GM23338 (cell line): ENCODE measurements around the gene RAD18. TPM values are rescaled to one million over a fixed set of nuclear protein-coding genes. Genes with fewer than 3 reads are reported as not detected.

Experiments
- ATAC-seq: fragments of 200-7000 bp; cut with Tn5 transposase; 3 replicates; pipeline ENCODE4 v1.9.1; 2020
- DNase-seq: peaks from one replicate; pipeline ENCODE4 v3.0.0-alpha.2; 2015; ENCODE audit warnings: low spot score
- H2AFZ ChIP-seq: fragments of 200-600 bp; sonication (generic); 2 replicates; pipeline ENCODE4 v1.8.0; 2016; ENCODE audit warnings: antibody characterized with exemption, mild to moderate bottlenecking, moderate library complexity
- H3F3A ChIP-seq: fragments of 200-600 bp; sonication (generic); replicated peaks from 2 replicates; pipeline ENCODE4 v1.8.0; 2017; ENCODE audit warnings: antibody characterized with exemption, mixed run types, low read depth
- H3K27ac ChIP-seq: fragments of 200-600 bp; sonication (generic); 2 replicates; pipeline ENCODE4 v1.6.1; 2016; ENCODE audit warnings: low read depth
- H3K27me3 ChIP-seq: fragments of 200-600 bp; sonication (generic); 2 replicates; pipeline ENCODE4 v1.8.0; 2016; ENCODE audit warnings: mild to moderate bottlenecking, mixed run types, moderate library complexity; ENCODE audit not compliant: insufficient read depth
- H3K36me3 ChIP-seq: fragments of 200-600 bp; sonication (generic); 2 replicates; pipeline ENCODE4 v1.8.0; 2016; ENCODE audit warnings: mild to moderate bottlenecking; ENCODE audit not compliant: insufficient read depth
- H3K4me1 ChIP-seq: fragments of 200-600 bp; sonication (generic); 2 replicates; pipeline ENCODE4 v1.8.0; 2016; ENCODE audit warnings: mild to moderate bottlenecking, moderate library complexity; ENCODE audit not compliant: insufficient read depth
- H3K4me2 ChIP-seq: fragments of 200-600 bp; sonication (generic); 2 replicates; pipeline ENCODE4 v1.7.1; 2017; ENCODE audit warnings: mixed run types
- H3K4me3 ChIP-seq: fragments of 200-600 bp; sonication (generic); 2 replicates; pipeline ENCODE4 v1.6.1; 2016; ENCODE audit warnings: mixed run types
- H3K79me2 ChIP-seq: fragments of 200-600 bp; sonication (generic); replicated peaks from 2 replicates; pipeline ENCODE4 v1.8.0; 2017; ENCODE audit warnings: mild to moderate bottlenecking; ENCODE audit not compliant: insufficient read depth
- H3K9me2 ChIP-seq: fragments of 200-600 bp; sonication (generic); 2 replicates; pipeline ENCODE4 v1.8.0; 2017; ENCODE audit not compliant: insufficient read depth
- H4K20me1 ChIP-seq: fragments of 200-600 bp; sonication (generic); replicated peaks from 2 replicates; pipeline ENCODE4 v1.8.0; 2017; ENCODE audit warnings: mild to moderate bottlenecking; ENCODE audit not compliant: insufficient read depth
- H3K27ac Mint-ChIP-seq: 2 replicates; pipeline ENCODE4 v1.8.0; 2020; ENCODE audit warnings: inconsistent platforms, mild to moderate bottlenecking, moderate library complexity, mixed read lengths
- H3K27me3 Mint-ChIP-seq: 3 replicates; pipeline ENCODE4 v1.8.0; 2022; ENCODE audit warnings: low read depth, mild to moderate bottlenecking, moderate library complexity, mixed read lengths, inconsistent platforms; ENCODE audit not compliant: insufficient read depth, poor library complexity
- H3K36me3 Mint-ChIP-seq: 3 replicates; pipeline ENCODE4 v1.8.0; 2021; ENCODE audit warnings: low read depth, mild to moderate bottlenecking, inconsistent platforms, moderate library complexity, mixed read lengths
- H3K4me1 Mint-ChIP-seq: 3 replicates; pipeline ENCODE4 v1.8.0; 2020; ENCODE audit warnings: mild to moderate bottlenecking, inconsistent platforms, mixed read lengths
- H3K4me3 Mint-ChIP-seq: 3 replicates; pipeline ENCODE4 v1.8.0; 2021; ENCODE audit warnings: moderate library complexity, mild to moderate bottlenecking, inconsistent platforms, mixed read lengths
- H3K9me3 Mint-ChIP-seq: 3 replicates; pipeline ENCODE4 v1.8.0; 2020; ENCODE audit warnings: moderate library complexity, mild to moderate bottlenecking, inconsistent platforms, mixed read lengths
- CTCF ChIP-seq, 2 experiments: fragments of 200-600 bp in 1 of 2; sonication (generic) in 1 of 2; conservative IDR thresholded peaks; 2 replicates each; pipeline versions ENCODE4 v1.5.1 to v1.6.1; 2016 to 2017; ENCODE audit warnings: antibody characterized with exemption in 2 of 2, low read depth in 2 of 2, mild to moderate bottlenecking in 2 of 2, moderate library complexity in 1 of 2
- EZH2 ChIP-seq: fragments of 200-600 bp; sonication (generic); IDR thresholded peaks from one replicate; pipeline ENCODE4 v1.8.0; 2017; ENCODE audit warnings: antibody characterized with exemption, mild to moderate bottlenecking, low read depth; ENCODE audit not compliant: unreplicated experiment
- NANOG ChIP-seq: IDR thresholded peaks from 2 replicates; pipeline ENCODE4 v1.6.1; 2016; ENCODE audit warnings: antibody characterized with exemption, borderline replicate concordance
- POLR2AphosphoS5 ChIP-seq: IDR thresholded peaks from 2 replicates; pipeline ENCODE4 v1.6.1; 2016; ENCODE audit warnings: antibody characterized with exemption, low read depth
- REST ChIP-seq: IDR thresholded peaks from one replicate; pipeline ENCODE4 v1.6.1; 2018; ENCODE audit warnings: antibody characterized with exemption; ENCODE audit not compliant: unreplicated experiment
- ZNF114 ChIP-seq: fragments of 250-450 bp; sonication (Bioruptor Pico); IDR thresholded peaks from 2 replicates; pipeline ENCODE4 v1.5.0; 2020; ENCODE audit warnings: mild to moderate bottlenecking, moderate library complexity
- ZNF331 ChIP-seq: fragments of 250-450 bp; sonication (Bioruptor Pico); IDR thresholded peaks from 2 replicates; pipeline ENCODE4 v1.5.0; 2020; ENCODE audit warnings: low read depth, mild to moderate bottlenecking, moderate library complexity
- polyA plus RNA-seq: library from polyadenylated mRNA; unstranded; fragments of >200 nt; fragmentation: Nextera tagmentation; extraction: Ambion mirVana; gene quantifications from 2 replicates; pipeline ENCODE4 v1.2.1, GENCODE V29; 2016
- total RNA-seq: library from RNA; depleted of rRNA; stranded (reverse); fragments of >200 nt; shearing (Covaris generic); gene quantifications from 2 replicates; pipeline ENCODE4 v1.2.3, GENCODE V29; 2014
- TF ChIP-seq, protein P1 (sequence below): IDR thresholded peaks from 2 replicates; pipeline ENCODE4 v1.6.1; 2016; ENCODE audit warnings: antibody characterized with exemption

RAD18 gene
- total and polyA plus RNA-seq, 2 experiments from 2014 or later, result 25.4 to 40.1 TPM

DNA sequence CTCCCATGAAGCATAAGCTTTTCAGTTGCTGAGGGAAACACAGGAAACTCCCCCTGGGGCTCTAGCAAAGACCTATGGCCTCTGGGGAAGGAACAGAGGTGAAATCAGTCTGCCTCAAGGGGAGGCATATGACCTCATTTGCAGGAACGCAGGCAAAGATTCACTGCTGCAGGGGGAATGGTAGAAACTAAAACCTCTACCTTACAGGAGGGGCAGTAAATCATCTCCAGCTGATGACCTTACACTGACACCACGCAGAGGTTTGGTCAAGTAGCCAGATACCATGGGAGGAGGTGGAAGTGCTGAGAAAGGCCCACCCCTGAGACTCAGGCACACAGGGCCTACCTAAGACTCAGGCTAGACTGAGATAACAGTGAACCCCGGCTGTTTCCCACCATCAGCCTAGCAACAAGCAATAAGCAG, 81.1 kb downstream of the RAD18 start:
- Histone ChIP-seq H3K36me3 (no peaks in the 10 kb centered on the region), H4K20me1 (peaks cover 6% of the 10 kb centered on the region; the same call in 1 of the 2 replicates), H3F3A (no peaks in the 10 kb centered on the region), H3K4me3 (no peak overlapping the region), H3K9me2 (no peaks in the 10 kb centered on the region), H3K27ac (peak overlapping the region; percentile 80; the same call in 1 of the 2 replicates), H2AFZ (no peak overlapping the region), H3K79me2 (no peaks in the 10 kb centered on the region), H3K4me1 (0 out of 2 replicates have a peak, but pooled peaks cover 17% of the 10 kb centered on the region), H3K27me3 (no peaks in the 10 kb centered on the region), H3K4me2 (peak overlapping the region; percentile 45; the same call in 1 of the 2 replicates)
- H3K4me1 Mint-ChIP-seq, result peaks cover 13% of the 10 kb centered on the region
- no peak overlapping the region for H3K4me3 Mint-ChIP-seq
- peak; percentile 45 for DNase-seq
- TF ChIP-seq REST (no peak), POLR2AphosphoS5 (no peak), NANOG (no peak), CTCF (conservative IDR thresholded peaks at IDR 0.05; ENCODE audit: low read depth in 2 of 2) (no peak), EZH2 (no peak), ZNF114 (CRISPR knock-in tag) (no peak)
- TF ChIP-seq, protein P1, sequence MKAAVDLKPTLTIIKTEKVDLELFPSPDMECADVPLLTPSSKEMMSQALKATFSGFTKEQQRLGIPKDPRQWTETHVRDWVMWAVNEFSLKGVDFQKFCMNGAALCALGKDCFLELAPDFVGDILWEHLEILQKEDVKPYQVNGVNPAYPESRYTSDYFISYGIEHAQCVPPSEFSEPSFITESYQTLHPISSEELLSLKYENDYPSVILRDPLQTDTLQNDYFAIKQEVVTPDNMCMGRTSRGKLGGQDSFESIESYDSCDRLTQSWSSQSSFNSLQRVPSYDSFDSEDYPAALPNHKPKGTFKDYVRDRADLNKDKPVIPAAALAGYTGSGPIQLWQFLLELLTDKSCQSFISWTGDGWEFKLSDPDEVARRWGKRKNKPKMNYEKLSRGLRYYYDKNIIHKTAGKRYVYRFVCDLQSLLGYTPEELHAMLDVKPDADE, result no peak
- peak; percentile 63 for ATAC-seq
- no peaks in the 10 kb centered on the region; the same call in 2 of the 3 replicates for H3K9me3 Mint-ChIP-seq
- H3K27ac Mint-ChIP-seq, result peak overlapping the region; percentile 92
- peaks cover 32% of the 10 kb centered on the region for H3K36me3 Mint-ChIP-seq
- H3K27me3 Mint-ChIP-seq, result no peaks in the 10 kb centered on the region

DNA sequence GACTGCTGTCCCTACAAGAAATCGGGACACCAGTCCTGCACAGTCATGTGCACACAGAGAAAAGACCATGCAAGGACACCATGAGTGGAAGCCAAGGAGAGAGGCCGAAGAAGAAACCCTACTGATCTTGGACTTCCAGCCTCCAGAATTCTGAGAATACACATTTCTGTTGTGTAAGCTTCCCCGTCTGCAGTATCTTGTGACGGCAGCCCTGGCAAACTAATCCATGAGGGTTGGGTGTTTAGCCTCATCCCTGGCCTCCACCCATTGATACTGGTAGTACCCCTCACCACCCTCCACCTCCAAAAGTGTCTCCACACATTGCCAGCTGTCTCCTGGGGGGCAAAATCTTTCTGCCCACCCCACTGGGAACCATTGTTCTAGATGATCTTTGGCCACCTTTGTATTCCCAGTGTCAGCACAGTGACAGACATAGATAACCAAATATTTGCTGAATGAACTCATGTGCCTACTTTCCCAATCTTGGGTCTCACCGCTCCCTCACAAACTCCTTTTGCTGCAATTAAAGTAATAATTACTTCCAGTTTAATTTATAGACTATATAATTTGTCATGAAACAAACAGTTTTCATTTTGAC, 83.8 kb downstream of the RAD18 start:
- H3K4me2 ChIP-seq, result no peak overlapping the region

More for the DNA sequence above, 83.8 kb downstream of the RAD18 start:
- Histone ChIP-seq H3K36me3 (peaks cover 7% of the 10 kb centered on the region; the same call in 1 of the 2 replicates), H3K4me3 (no peak overlapping the region), H3K9me2 (no peaks in the 10 kb centered on the region), H3K27ac (no peak overlapping the region), H4K20me1 (no peaks in the 10 kb centered on the region; the same call in 1 of the 2 replicates), H3F3A (no peaks in the 10 kb centered on the region), H3K79me2 (no peaks in the 10 kb centered on the region), H3K27me3 (no peaks in the 10 kb centered on the region), H2AFZ (no peak overlapping the region), H3K4me1 (0 out of 2 replicates have a peak, but pooled peaks cover 14% of the 10 kb centered on the region)
- TF ChIP-seq NANOG (no peak), ZNF331 (no peak)
- Mint-ChIP-seq H3K4me3 (no peak overlapping the region), H3K4me1 (peaks cover 13% of the 10 kb centered on the region), H3K36me3 (peaks cover 29% of the 10 kb centered on the region), H3K27me3 (no peaks in the 10 kb centered on the region), H3K9me3 (no peaks in the 10 kb centered on the region; the same call in 2 of the 3 replicates), H3K27ac (no peak overlapping the region)
- ATAC-seq, result no peak
- DNase-seq, result no peak
